ENCODE results near the gene TP53.
"Not testable (repeated sequence)": the region's sequence is repeated elsewhere in the genome, so short reads cannot be mapped to it uniquely, and the experiment has no call there.

TP53 gene

DNA sequence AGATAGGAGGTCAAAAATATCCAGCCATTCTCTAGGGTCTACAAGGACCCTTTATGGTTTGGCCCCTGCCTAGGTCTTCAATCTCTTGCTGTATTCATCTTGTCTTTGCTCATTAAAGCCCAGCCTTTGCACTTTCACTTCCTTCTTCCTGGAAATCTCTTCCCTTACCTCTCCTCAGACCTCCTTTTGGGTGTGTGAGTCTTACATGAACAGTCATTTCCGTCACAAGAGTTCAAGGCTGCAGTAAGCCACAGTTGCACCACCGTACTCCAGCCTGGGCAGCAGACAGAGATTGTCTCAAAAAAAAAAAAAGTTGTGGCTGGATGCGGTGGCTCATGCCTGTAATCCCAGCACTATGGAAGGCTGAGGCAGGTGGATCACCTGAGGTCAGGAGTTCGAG is 42.5 kb downstream of the TP53 start:
- H3K27ac ChIP-seq (ENCODE audit: low read length), result no peak overlapping the region
- no peaks in the 10 kb centered on the region for H3K4me1 ChIP-seq (ENCODE audit: control insufficient read depth in 1 of 2, insufficient read depth in 2 of 2, low read length in 2 of 2)
- H3K27me3 ChIP-seq (ENCODE audit: low read depth, low read length), result no peaks in the 10 kb centered on the region
- no peaks in the 10 kb centered on the region for H3K36me3 ChIP-seq (ENCODE audit: control insufficient read depth in 1 of 2, insufficient read depth in 2 of 2, low read length in 2 of 2)
- no peaks in the 10 kb centered on the region for H3K9me3 ChIP-seq (ENCODE audit: control insufficient read depth in 1 of 2, low read length in 2 of 2)
- no peak overlapping the region for H3K4me3 ChIP-seq (ENCODE audit: low read depth in 1 of 2, low read length in 2 of 2)

GRCh38 chr17:7641635-7642034 is 45.7 kb downstream of the TP53 start:
- H3K27me3 ChIP-seq (ENCODE audit: low read depth, low read length); H3K27ac ChIP-seq (ENCODE audit: low read length); H3K36me3 ChIP-seq (ENCODE audit: control insufficient read depth in 1 of 2, insufficient read depth in 2 of 2, low read length in 2 of 2); H3K4me3 ChIP-seq (ENCODE audit: low read depth in 1 of 2, low read length in 2 of 2); H3K4me1 ChIP-seq (ENCODE audit: control insufficient read depth in 1 of 2, insufficient read depth in 2 of 2, low read length in 2 of 2); H3K9me3 ChIP-seq (ENCODE audit: control insufficient read depth in 1 of 2, low read length in 2 of 2): not testable (repeated sequence)

DNA sequence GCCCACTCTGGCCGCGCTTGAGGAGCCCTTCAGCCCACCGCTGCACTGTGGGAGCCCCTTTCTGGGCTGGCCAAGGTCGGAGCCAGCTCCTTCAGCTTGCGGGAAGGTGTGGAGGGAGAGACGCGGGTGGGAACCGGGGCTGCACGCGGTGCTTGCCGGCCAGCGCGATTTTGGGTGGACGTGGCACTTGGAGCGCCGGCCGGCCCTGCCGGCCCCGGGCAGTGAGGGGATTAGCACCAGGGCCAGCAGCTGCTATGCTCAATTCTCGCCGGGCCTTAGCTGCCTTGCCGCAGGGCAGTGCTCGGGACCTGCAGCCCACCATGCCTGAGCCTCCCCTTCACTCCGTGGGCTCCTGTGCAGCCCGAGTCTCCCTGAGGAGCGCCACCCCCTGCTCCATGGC is 46.5 kb downstream of the TP53 start:
- no peaks in the 10 kb centered on the region for H3K36me3 ChIP-seq (ENCODE audit: control insufficient read depth in 1 of 2, insufficient read depth in 2 of 2, low read length in 2 of 2)
- no peak overlapping the region for H3K4me3 ChIP-seq (ENCODE audit: low read depth in 1 of 2, low read length in 2 of 2)
- H3K27me3 ChIP-seq (ENCODE audit: low read depth, low read length), result no peaks in the 10 kb centered on the region
- no peak overlapping the region for H3K27ac ChIP-seq (ENCODE audit: low read length)
- H3K4me1 ChIP-seq (ENCODE audit: control insufficient read depth in 1 of 2, insufficient read depth in 2 of 2, low read length in 2 of 2), result no peaks in the 10 kb centered on the region
- no peaks in the 10 kb centered on the region for H3K9me3 ChIP-seq (ENCODE audit: control insufficient read depth in 1 of 2, low read length in 2 of 2)

GRCh38 chr17:7636163-7636562 is 51.1 kb downstream of the TP53 start:
- Histone ChIP-seq H3K27ac (ENCODE audit: low read length) (no peak overlapping the region), H3K4me1 (ENCODE audit: control insufficient read depth in 1 of 2, insufficient read depth in 2 of 2, low read length in 2 of 2) (no peaks in the 10 kb centered on the region), H3K27me3 (ENCODE audit: low read depth, low read length) (no peaks in the 10 kb centered on the region), H3K4me3 (ENCODE audit: low read depth in 1 of 2, low read length in 2 of 2) (no peak overlapping the region), H3K36me3 (ENCODE audit: control insufficient read depth in 1 of 2, insufficient read depth in 2 of 2, low read length in 2 of 2) (no peaks in the 10 kb centered on the region), H3K9me3 (ENCODE audit: control insufficient read depth in 1 of 2, low read length in 2 of 2) (no peaks in the 10 kb centered on the region)

- Histone ChIP-seq H3K27ac (ENCODE audit: low read length) (no peak overlapping the region), H3K27me3 (ENCODE audit: low read depth, low read length) (no peaks in the 10 kb centered on the region), H3K9me3 (ENCODE audit: control insufficient read depth in 1 of 2, low read length in 2 of 2) (no peaks in the 10 kb centered on the region), H3K4me3 (ENCODE audit: low read depth in 1 of 2, low read length in 2 of 2) (no peak overlapping the region), H3K4me1 (ENCODE audit: control insufficient read depth in 1 of 2, insufficient read depth in 2 of 2, low read length in 2 of 2) (no peaks in the 10 kb centered on the region), H3K36me3 (ENCODE audit: control insufficient read depth in 1 of 2, insufficient read depth in 2 of 2, low read length in 2 of 2) (no peaks in the 10 kb centered on the region)
These were observed 52.9 kb downstream of the TP53 start for GRCh38 chr17:7634384-7634783.

GRCh38 chr17:7633093-7633492 is 54.2 kb downstream of the TP53 start:
- Histone ChIP-seq H3K36me3 (ENCODE audit: control insufficient read depth in 1 of 2, insufficient read depth in 2 of 2, low read length in 2 of 2) (no peaks in the 10 kb centered on the region), H3K27ac (ENCODE audit: low read length) (no peak overlapping the region), H3K9me3 (ENCODE audit: control insufficient read depth in 1 of 2, low read length in 2 of 2) (no peaks in the 10 kb centered on the region), H3K4me1 (ENCODE audit: control insufficient read depth in 1 of 2, insufficient read depth in 2 of 2, low read length in 2 of 2) (no peaks in the 10 kb centered on the region), H3K27me3 (ENCODE audit: low read depth, low read length) (no peaks in the 10 kb centered on the region), H3K4me3 (ENCODE audit: low read depth in 1 of 2, low read length in 2 of 2) (no peak overlapping the region)

- Histone ChIP-seq H3K27ac (ENCODE audit: low read length) (no peak overlapping the region), H3K4me3 (ENCODE audit: low read depth in 1 of 2, low read length in 2 of 2) (no peak overlapping the region), H3K27me3 (ENCODE audit: low read depth, low read length) (no peaks in the 10 kb centered on the region), H3K4me1 (ENCODE audit: control insufficient read depth in 1 of 2, insufficient read depth in 2 of 2, low read length in 2 of 2) (no peaks in the 10 kb centered on the region), H3K9me3 (ENCODE audit: control insufficient read depth in 1 of 2, low read length in 2 of 2) (no peaks in the 10 kb centered on the region), H3K36me3 (ENCODE audit: control insufficient read depth in 1 of 2, insufficient read depth in 2 of 2, low read length in 2 of 2) (no peaks in the 10 kb centered on the region)
These were observed 54.8 kb downstream of the TP53 start for GRCh38 chr17:7632492-7632894.

DNA sequence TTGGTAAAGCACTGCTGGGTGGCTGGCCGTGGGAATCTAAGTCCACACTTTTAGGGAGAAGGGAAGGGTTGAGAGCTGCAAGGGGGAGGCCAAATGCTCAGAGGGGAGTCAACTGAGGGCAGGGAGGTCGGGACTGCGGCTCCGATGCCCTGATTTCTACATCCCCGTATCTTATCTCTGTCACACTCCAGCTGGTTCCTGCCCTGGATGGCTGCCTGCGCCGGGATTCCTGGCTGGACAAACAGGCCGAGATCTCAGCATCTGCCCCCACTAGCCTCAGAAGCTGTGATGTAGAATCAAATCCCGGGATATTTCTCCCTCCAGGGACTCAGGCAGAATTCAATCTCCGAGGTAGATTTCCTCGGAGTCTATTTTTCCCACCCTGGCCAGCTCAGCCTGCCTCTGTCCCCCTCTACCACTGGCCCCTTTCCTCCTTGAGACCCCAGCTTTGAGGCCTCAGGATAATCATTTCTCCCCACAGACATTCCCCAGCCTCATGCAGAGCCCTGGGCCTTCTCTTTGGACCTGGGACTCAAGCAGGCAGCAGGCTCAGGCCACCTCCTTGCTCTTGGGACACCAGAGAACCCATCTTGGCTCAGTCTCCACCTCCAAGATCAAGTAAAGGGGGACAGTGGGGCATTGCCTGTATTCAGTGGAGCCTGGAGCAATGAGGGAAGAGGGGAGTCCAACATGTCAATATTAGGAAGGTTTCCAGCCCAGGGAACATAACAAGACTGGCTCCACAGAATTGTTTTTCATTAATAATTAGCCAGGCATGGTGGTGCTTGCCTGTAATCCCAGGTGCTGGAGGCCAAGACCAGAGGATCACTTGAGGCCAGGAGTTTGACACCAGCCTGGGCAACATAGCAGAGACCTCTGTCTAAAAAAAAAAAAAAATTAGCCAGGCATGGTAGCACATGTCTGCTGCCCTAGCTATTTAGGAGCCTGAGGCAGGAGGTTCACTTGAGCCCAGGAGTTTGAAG is 55.6 kb downstream of the TP53 start:
- H3K4me3 ChIP-seq (ENCODE audit: low read depth in 1 of 2, low read length in 2 of 2), result no peak overlapping the region
- H3K9me3 ChIP-seq (ENCODE audit: control insufficient read depth in 1 of 2, low read length in 2 of 2), result no peaks in the 10 kb centered on the region
- no peaks in the 10 kb centered on the region for H3K36me3 ChIP-seq (ENCODE audit: control insufficient read depth in 1 of 2, insufficient read depth in 2 of 2, low read length in 2 of 2)
- H3K27ac ChIP-seq (ENCODE audit: low read length), result no peak overlapping the region
- peaks cover 4% of the 10 kb centered on the region in 2 donors for H3K4me1 ChIP-seq (ENCODE audit: control insufficient read depth in 1 of 2, insufficient read depth in 2 of 2, low read length in 2 of 2)
- no peaks in the 10 kb centered on the region for H3K27me3 ChIP-seq (ENCODE audit: low read depth, low read length)

DNA sequence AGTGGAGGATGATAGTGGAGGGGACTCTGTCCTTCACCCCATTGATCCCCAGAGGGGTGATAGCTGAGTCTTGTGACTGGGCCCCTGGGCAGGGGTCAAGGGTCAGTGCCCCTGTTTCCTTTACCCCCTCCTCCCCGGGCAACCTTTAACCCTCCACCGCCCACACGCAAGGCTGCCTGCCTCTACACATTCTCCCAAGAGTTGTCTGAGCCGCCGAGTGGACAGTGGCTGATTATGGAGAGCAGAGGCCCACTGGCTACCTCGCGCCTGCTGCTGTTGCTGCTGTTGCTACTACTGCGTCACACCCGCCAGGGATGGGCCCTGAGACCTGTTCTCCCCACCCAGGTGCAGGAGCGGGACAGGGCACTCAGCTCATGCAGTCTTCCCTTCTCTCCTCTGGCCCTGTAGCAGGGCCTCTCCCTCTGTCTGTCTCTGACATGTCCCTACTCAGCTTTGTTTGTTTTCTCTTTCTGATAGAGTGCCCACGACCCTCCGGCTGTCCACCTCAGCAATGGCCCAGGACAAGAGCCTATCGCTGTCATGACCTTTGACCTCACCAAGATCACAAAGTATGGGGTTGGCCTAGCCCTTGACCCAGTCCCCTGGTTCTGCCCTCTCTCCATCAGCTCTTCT is 57.2 kb downstream of the TP53 start, which contains the start of gene SHBG:
Gene SHBG (plus strand): TSS at position 197 of the 633 bp plus-strand sequence. CDS start 38 bp downstream, at position 235.
- Histone ChIP-seq H3K27ac (ENCODE audit: low read length) (no peak within 1 kb of the TSS), H3K36me3 (ENCODE audit: control insufficient read depth in 1 of 2, insufficient read depth in 2 of 2, low read length in 2 of 2) (no peaks in the 10 kb centered on the region), H3K4me3 (ENCODE audit: low read depth in 1 of 2, low read length in 2 of 2) (no peak within 1 kb of the TSS), H3K27me3 (ENCODE audit: low read depth, low read length) (no peaks in the 10 kb centered on the region), H3K9me3 (ENCODE audit: control insufficient read depth in 1 of 2, low read length in 2 of 2) (no peaks in the 10 kb centered on the region), H3K4me1 (ENCODE audit: control insufficient read depth in 1 of 2, insufficient read depth in 2 of 2, low read length in 2 of 2) (peaks cover 5 to 10% of the 10 kb centered on the region in 2 donors)

DNA sequence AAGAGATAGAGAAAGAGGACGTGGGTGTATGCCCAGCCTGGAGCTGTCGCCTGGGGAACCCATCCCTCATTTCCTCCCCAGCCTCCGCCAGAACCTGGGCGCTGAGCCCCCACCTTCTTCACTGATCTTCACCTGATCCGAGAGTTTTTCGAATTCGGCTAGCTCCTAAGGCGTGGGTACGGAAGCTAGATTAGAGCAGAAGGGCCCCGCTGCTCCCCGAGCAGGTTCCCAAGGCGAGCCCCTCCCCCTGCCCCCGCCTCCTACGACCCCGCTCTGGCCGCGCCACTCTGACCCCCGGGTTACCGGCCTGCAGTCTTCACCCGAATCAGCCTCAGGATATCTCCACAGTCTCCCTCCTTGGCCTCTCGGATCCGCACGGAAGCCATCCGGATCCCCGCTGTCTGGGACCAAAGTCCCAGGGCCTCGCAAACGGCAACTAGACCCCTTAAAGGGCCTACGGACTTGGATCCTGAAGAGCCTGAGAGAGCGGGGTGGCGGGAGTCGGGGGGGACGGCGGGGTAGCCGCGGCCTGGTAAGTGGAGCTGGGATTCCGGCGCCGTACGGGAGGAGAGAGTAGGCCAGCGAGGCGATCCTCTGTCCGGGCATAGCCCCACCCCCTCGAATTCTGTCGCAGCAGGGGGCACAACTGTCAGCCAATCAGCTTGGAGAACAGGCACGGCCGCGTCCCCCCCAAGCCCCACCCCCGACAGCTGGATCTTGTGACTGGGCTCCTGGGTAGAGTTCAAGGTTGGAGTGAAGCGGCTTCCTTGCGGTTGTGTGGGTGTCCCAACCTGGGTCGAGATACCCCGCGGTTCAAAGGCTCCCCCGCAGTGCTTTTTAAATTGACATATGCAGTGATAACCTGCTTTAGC is 59.8 kb downstream of the TP53 start, which contains the start of gene SAT2:
Gene SAT2 (minus strand): TSS at position 572 of the 872 bp plus-strand sequence. CDS start 186 bp downstream, at position 386.
- Histone ChIP-seq H3K9me3 (ENCODE audit: control insufficient read depth in 1 of 2, low read length in 2 of 2) (no peaks in the 10 kb centered on the region), H3K27me3 (ENCODE audit: low read depth, low read length) (no peaks in the 10 kb centered on the region), H3K27ac (ENCODE audit: low read length) (peak within 1 kb of the TSS; percentile 95), H3K36me3 (ENCODE audit: control insufficient read depth in 1 of 2, insufficient read depth in 2 of 2, low read length in 2 of 2) (no peaks in the 10 kb centered on the region), H3K4me3 (ENCODE audit: low read depth in 1 of 2, low read length in 2 of 2) (peak within 1 kb of the TSS; percentile 77 to 89), H3K4me1 (ENCODE audit: control insufficient read depth in 1 of 2, insufficient read depth in 2 of 2, low read length in 2 of 2) (peaks cover 5 to 10% of the 10 kb centered on the region in 2 donors)

GRCh38 chr17:7626956-7627249 is 60.4 kb downstream of the TP53 start:
- Histone ChIP-seq H3K27ac (ENCODE audit: low read length) (peak overlapping the region; percentile 95), H3K36me3 (ENCODE audit: control insufficient read depth in 1 of 2, insufficient read depth in 2 of 2, low read length in 2 of 2) (no peaks in the 10 kb centered on the region), H3K27me3 (ENCODE audit: low read depth, low read length) (no peaks in the 10 kb centered on the region), H3K4me3 (ENCODE audit: low read depth in 1 of 2, low read length in 2 of 2) (peak overlapping the region; percentile 77 to 89), H3K4me1 (ENCODE audit: control insufficient read depth in 1 of 2, insufficient read depth in 2 of 2, low read length in 2 of 2) (peaks cover 5 to 10% of the 10 kb centered on the region in 2 donors), H3K9me3 (ENCODE audit: control insufficient read depth in 1 of 2, low read length in 2 of 2) (no peaks in the 10 kb centered on the region)

All from muscle layer of duodenum (tissue), 2 donors.